ENCODE measurements around the gene MAGI2.

GRCh38 chr7:78565784-78566183 lies 887.7 kb downstream of the MAGI2 start:
- no peak for TF ChIP-seq TAF1 (IDR thresholded peaks at IDR 0.05; ENCODE audit: low read depth, low read length)
- no peak for TF ChIP-seq POLR2A (IDR thresholded peaks at IDR 0.05; ENCODE audit: low read depth, low read length)
- TF ChIP-seq POLR2AphosphoS5 (IDR thresholded peaks at IDR 0.05; ENCODE audit: low read depth, low read length): no peak
- TF ChIP-seq POU2F2 (IDR thresholded peaks at IDR 0.05; ENCODE audit: low read depth, low read length): no peak
- no peak for TF ChIP-seq PAX5 (IDR thresholded peaks at IDR 0.05; ENCODE audit: insufficient read depth, low read length, severe bottlenecking)

Measured in GM12891 (cell line).